Daoy (cell line): ENCODE data around the gene TMEM212. TPM values are rescaled to one million over a fixed set of nuclear protein-coding genes. Genes with fewer than 3 reads are reported as not detected.
A peak's percentile ranks its signal among the peaks of the same experiment; 100 is the strongest.

Experiments
- DNase-seq: peaks from one replicate; pipeline ENCODE4 v3.0.0-alpha.2; 2015; ENCODE audit warnings: low read depth
- total RNA-seq: library from RNA; depleted of rRNA; stranded (reverse); fragments of >200 nt; shearing (Covaris generic); gene quantifications from 2 replicates; pipeline ENCODE4 v1.2.3, GENCODE V29; 2014

The TMEM212 gene
- total RNA-seq, 1 experiment from 2014 or later, result not detected

GRCh38 chr3:171834461-171834801 is 8.7 kb upstream of the TMEM212 start:
- DNase-seq, result no peak

- DNase-seq, result no peak
Measured at GRCh38 chr3:171835116-171835515, 8.0 kb upstream of the TMEM212 start.

- no peak for DNase-seq
Measured at GRCh38 chr3:171835613-171836012, 7.5 kb upstream of the TMEM212 start.

- DNase-seq, result no peak
Measured at GRCh38 chr3:171836855-171837254, 6.3 kb upstream of the TMEM212 start.

- no peak for DNase-seq
Measured at GRCh38 chr3:171837698-171838097, 5.5 kb upstream of the TMEM212 start.

GRCh38 chr3:171838218-171838720 is 4.9 kb upstream of the TMEM212 start:
- peak; percentile 40 for DNase-seq

- no peak for DNase-seq
Measured at GRCh38 chr3:171839270-171839669, 3.9 kb upstream of the TMEM212 start.

GRCh38 chr3:171840445-171840810 is 2.7 kb upstream of the TMEM212 start:
- no peak for DNase-seq

- no peak for DNase-seq
Measured at GRCh38 chr3:171840811-171841619, 2.1 kb upstream of the TMEM212 start.

- DNase-seq, result peak; percentile 34
Measured at GRCh38 chr3:171841620-171842000, 1.5 kb upstream of the TMEM212 start.

GRCh38 chr3:171844873-171845272 is 1.7 kb downstream of the TMEM212 start:
- DNase-seq, result no peak

GRCh38 chr3:171845481-171846284 is 2.5 kb downstream of the TMEM212 start:
- DNase-seq, result no peak

- DNase-seq, result no peak
Measured at GRCh38 chr3:171846597-171846996, 3.4 kb downstream of the TMEM212 start.

- no peak for DNase-seq
Measured at GRCh38 chr3:171847133-171847532, 4.0 kb downstream of the TMEM212 start.

- no peak for DNase-seq
Measured at GRCh38 chr3:171847595-171848259, 4.6 kb downstream of the TMEM212 start.

- no peak for DNase-seq
Measured at GRCh38 chr3:171849617-171850319, 6.6 kb downstream of the TMEM212 start.

- DNase-seq, result no peak
Measured at GRCh38 chr3:171850320-171850959, 7.3 kb downstream of the TMEM212 start.

- DNase-seq, result no peak
Measured at GRCh38 chr3:171850960-171851659, 8.0 kb downstream of the TMEM212 start.

GRCh38 chr3:171851660-171852058 is 8.5 kb downstream of the TMEM212 start:
- peak; percentile 67 for DNase-seq

GRCh38 chr3:171854649-171855305 is 11.6 kb downstream of the TMEM212 start:
- DNase-seq, result no peak
